GM19467 (cell line): ENCODE results near the gene ETDC.

Source experiments
- ATAC-seq: cut with Tn5 transposase; IDR thresholded peaks from one replicate; pipeline ENCODE4 v1.9.1; 2021; ENCODE audit warnings: mild to moderate bottlenecking, moderate library complexity; ENCODE audit not compliant: unreplicated experiment

ETDC gene

GRCh38 chrX:135345107-135345589 is 35.9 kb downstream of the ETDC start:
- ATAC-seq: no peak

- ATAC-seq: no peak
Observed at GRCh38 chrX:135346975-135347374, 37.7 kb downstream of the ETDC start.

GRCh38 chrX:135347381-135348016 is 38.2 kb downstream of the ETDC start:
- ATAC-seq: no peak

DNA sequence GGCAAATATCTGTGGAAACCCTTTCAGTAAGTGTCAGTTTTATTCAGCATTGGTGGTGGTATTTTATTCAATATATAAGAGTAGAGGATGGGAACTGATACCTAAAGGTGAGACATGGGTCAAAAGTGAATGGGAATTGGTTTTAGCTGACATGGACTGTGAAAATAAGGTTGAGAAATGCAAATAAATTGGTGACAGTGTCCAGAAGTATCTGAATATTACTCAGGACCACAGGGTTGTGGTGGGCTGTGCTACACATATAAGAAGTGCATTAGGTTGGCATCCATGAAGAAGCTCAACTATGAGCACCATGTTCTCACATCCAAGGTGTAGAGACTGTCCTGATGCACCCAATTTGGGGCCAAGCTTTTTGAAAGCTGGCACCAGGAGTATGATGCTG is 45.0 kb downstream of the ETDC start:
- no peak for ATAC-seq
